GM19452 (cell line): ENCODE results near the gene ZNF526.
A peak's percentile ranks its signal among the peaks of the same experiment; 100 is the strongest.

ENCODE experiments used
- ATAC-seq: cut with Tn5 transposase; IDR thresholded peaks from one replicate; pipeline ENCODE4 v1.9.1; 2021; ENCODE audit not compliant: unreplicated experiment

The ZNF526 gene

GRCh38 chr19:42219812-42220750 lies at the start of gene ZNF526:
TSS of gene ZNF526 (plus strand) at chr19:42220312. CDS start at chr19:42224404, 4,092 bp downstream.
- ATAC-seq = peak; percentile 76

GRCh38 chr19:42170715-42171114 lies 49.4 kb upstream of the ZNF526 start:
- no peak for ATAC-seq

GRCh38 chr19:42172261-42172660 lies 47.9 kb upstream of the ZNF526 start:
- ATAC-seq = no peak

GRCh38 chr19:42173695-42174094 lies 46.4 kb upstream of the ZNF526 start:
- ATAC-seq = no peak

- no peak for ATAC-seq
Measured at GRCh38 chr19:42174188-42174587, 45.9 kb upstream of the ZNF526 start.

- no peak for ATAC-seq
Measured at GRCh38 chr19:42174958-42175734, 45.0 kb upstream of the ZNF526 start.

GRCh38 chr19:42175952-42176648 lies 44.0 kb upstream of the ZNF526 start:
- ATAC-seq = no peak

- no peak for ATAC-seq
Measured at GRCh38 chr19:42176649-42176989, 43.5 kb upstream of the ZNF526 start.

- ATAC-seq = no peak
Measured at GRCh38 chr19:42176990-42177685, 43.0 kb upstream of the ZNF526 start.

GRCh38 chr19:42177686-42178019 lies 42.5 kb upstream of the ZNF526 start:
- ATAC-seq = no peak

- no peak for ATAC-seq
Measured at GRCh38 chr19:42178791-42179674, 41.1 kb upstream of the ZNF526 start.

- no peak for ATAC-seq
Measured at GRCh38 chr19:42184401-42184861, 35.7 kb upstream of the ZNF526 start.

- no peak for ATAC-seq
Measured at GRCh38 chr19:42185277-42185676, 34.8 kb upstream of the ZNF526 start.

GRCh38 chr19:42188665-42189064 lies 31.4 kb upstream of the ZNF526 start:
- ATAC-seq = no peak

GRCh38 chr19:42189133-42189532 lies 31.0 kb upstream of the ZNF526 start:
- ATAC-seq = no peak

- no peak for ATAC-seq
Measured at GRCh38 chr19:42191330-42191729, 28.8 kb upstream of the ZNF526 start.

- no peak for ATAC-seq
Measured at GRCh38 chr19:42191855-42192254, 28.3 kb upstream of the ZNF526 start.

GRCh38 chr19:42193294-42193693 lies 26.8 kb upstream of the ZNF526 start:
- ATAC-seq = no peak

GRCh38 chr19:42193706-42194105 lies 26.4 kb upstream of the ZNF526 start:
- ATAC-seq = no peak
